H9 (cell line): Measurements from ENCODE around the gene XRN1. TPM values are rescaled to one million over a fixed set of nuclear protein-coding genes. Genes with fewer than 3 reads are reported as not detected.
A peak's percentile ranks its signal among the peaks of the same experiment; 100 is the strongest.

Experiments used
- DNase-seq: peaks from one replicate; pipeline ENCODE4 v3.0.0-alpha.2; 2017
- H2AFZ ChIP-seq: one replicate; pipeline ENCODE4 v1.6.1; 2013; ENCODE audit warnings: mild to moderate bottlenecking, low read length, control low read depth, moderate library complexity
- H2AK5ac ChIP-seq: 2 replicates; pipeline ENCODE4 v1.6.1; 2013; ENCODE audit warnings: low read length, control low read depth, mixed read lengths; ENCODE audit not compliant: insufficient read length
- H2BK120ac ChIP-seq: one replicate; pipeline ENCODE4 v1.6.1; 2013; ENCODE audit warnings: low read depth, mild to moderate bottlenecking, low read length, control low read depth, inconsistent platforms; ENCODE audit not compliant: poor library complexity, severe bottlenecking
- H2BK12ac ChIP-seq: 2 replicates; pipeline ENCODE4 v1.6.1; 2013; ENCODE audit warnings: low read length, control low read depth, mixed read lengths, low read depth; ENCODE audit not compliant: insufficient read length
- H2BK15ac ChIP-seq: 2 replicates; pipeline ENCODE4 v1.6.1; 2013; ENCODE audit warnings: low read depth, low read length, control low read depth
- H2BK20ac ChIP-seq: one replicate; pipeline ENCODE4 v1.6.1; 2013; ENCODE audit warnings: low read depth, mild to moderate bottlenecking, low read length, control low read depth, inconsistent platforms; ENCODE audit not compliant: poor library complexity, severe bottlenecking
- H2BK5ac ChIP-seq: 2 replicates; pipeline ENCODE4 v1.6.1; 2013; ENCODE audit warnings: low read length, control low read depth, mixed read lengths; ENCODE audit not compliant: insufficient read length
- H3K14ac ChIP-seq: 2 replicates; pipeline ENCODE4 v1.6.1; 2013; ENCODE audit warnings: low read length, control low read depth; ENCODE audit not compliant: insufficient read depth
- H3K18ac ChIP-seq: 2 replicates; pipeline ENCODE4 v1.6.1; 2013; ENCODE audit warnings: low read depth, mild to moderate bottlenecking, mixed read lengths, low read length, control low read depth; ENCODE audit not compliant: insufficient read length
- H3K23ac ChIP-seq: 2 replicates; pipeline ENCODE4 v1.6.1; 2013; ENCODE audit warnings: low read length, control low read depth, mixed read lengths, low read depth; ENCODE audit not compliant: insufficient read length
- H3K23me2 ChIP-seq: 2 replicates; pipeline ENCODE4 v1.6.1; 2013; ENCODE audit warnings: low read depth, mild to moderate bottlenecking, mixed read lengths, low read length, control low read depth; ENCODE audit not compliant: insufficient read length, poor library complexity, severe bottlenecking
- H3K27ac ChIP-seq: 2 replicates; pipeline ENCODE4 v1.5.1; 2013; ENCODE audit warnings: low read length, control low read depth, mixed read lengths, low read depth; ENCODE audit not compliant: insufficient read length
- H3K27me3 ChIP-seq: 2 replicates; pipeline ENCODE4 v1.6.1; 2013; ENCODE audit warnings: low read length, control low read depth, inconsistent platforms; ENCODE audit not compliant: insufficient read depth
- H3K4ac ChIP-seq: 2 replicates; pipeline ENCODE4 v1.6.1; 2013; ENCODE audit warnings: low read depth, mild to moderate bottlenecking, control low read depth, inconsistent platforms, low read length, moderate library complexity
- H3K4me1 ChIP-seq: 2 replicates; pipeline ENCODE4 v1.6.1; 2013; ENCODE audit warnings: low read length, control low read depth, inconsistent platforms; ENCODE audit not compliant: insufficient read depth
- H3K4me2 ChIP-seq: 2 replicates; pipeline ENCODE4 v1.6.1; 2013; ENCODE audit warnings: low read length, control low read depth, mixed read lengths; ENCODE audit not compliant: insufficient read length, insufficient read depth
- H3K56ac ChIP-seq: 2 replicates; pipeline ENCODE4 v1.6.1; 2013; ENCODE audit warnings: low read depth, mild to moderate bottlenecking, mixed read lengths, low read length, control low read depth; ENCODE audit not compliant: insufficient read length
- H3K79me1 ChIP-seq: 2 replicates; pipeline ENCODE4 v1.6.1; 2013; ENCODE audit warnings: low read depth, mild to moderate bottlenecking, moderate library complexity, low read length, control low read depth, inconsistent platforms; ENCODE audit not compliant: insufficient read depth, poor library complexity, severe bottlenecking
- H3K79me2 ChIP-seq: 2 replicates; pipeline ENCODE4 v1.6.1; 2013; ENCODE audit warnings: low read length, control low read depth, inconsistent platforms; ENCODE audit not compliant: insufficient read depth
- H3K9ac ChIP-seq: 2 replicates; pipeline ENCODE4 v1.6.1; 2013; ENCODE audit warnings: low read length, control low read depth, mixed read lengths; ENCODE audit not compliant: insufficient read length; ENCODE audit errors: extremely low read depth
- H3K9me3 ChIP-seq: one replicate; pipeline ENCODE4 v1.6.1; 2013; ENCODE audit warnings: low read depth, low read length, inconsistent platforms; ENCODE audit not compliant: control insufficient read depth
- H3T11ph ChIP-seq: one replicate; pipeline ENCODE4 v1.6.1; 2013; ENCODE audit warnings: mild to moderate bottlenecking, low read length, control low read depth, inconsistent platforms
- H4K20me1 ChIP-seq: one replicate; pipeline ENCODE4 v1.6.1; 2013; ENCODE audit not compliant: control insufficient read depth, insufficient read length, insufficient read depth
- H4K5ac ChIP-seq: 2 replicates; pipeline ENCODE4 v1.6.1; 2013; ENCODE audit warnings: low read depth, mild to moderate bottlenecking, mixed read lengths, low read length, control low read depth; ENCODE audit not compliant: insufficient read length
- H4K8ac ChIP-seq: replicated peaks from 2 replicates; pipeline ENCODE4 v1.6.1; 2013; ENCODE audit warnings: low read length, control low read depth, mixed read lengths, low read depth; ENCODE audit not compliant: insufficient read length
- H4K91ac ChIP-seq: 2 replicates; pipeline ENCODE4 v1.6.1; 2013; ENCODE audit warnings: low read depth, mild to moderate bottlenecking, moderate library complexity, mixed read lengths, low read length, control low read depth; ENCODE audit not compliant: insufficient read length
- H3K27ac Mint-ChIP-seq, 3 experiments: 2 replicates in 2 of 3; 3 replicates in 1 of 3; pipeline ENCODE4 v1.8.0; 2020 to 2021; ENCODE audit warnings: mixed read lengths in 3 of 3, mild to moderate bottlenecking in 1 of 3, moderate library complexity in 1 of 3
- H3K27me3 Mint-ChIP-seq: 2 replicates; pipeline ENCODE4 v1.8.0; 2021; ENCODE audit warnings: low read depth, mild to moderate bottlenecking, moderate library complexity, mixed read lengths
- H3K36me3 Mint-ChIP-seq, 3 experiments: 2 replicates in 2 of 3; 3 replicates in 1 of 3; pipeline ENCODE4 v1.8.0; 2020 to 2021; ENCODE audit warnings: low read depth in 3 of 3, mixed read lengths in 3 of 3; ENCODE audit not compliant: insufficient read depth in 1 of 3
- H3K4me1 Mint-ChIP-seq, 2 experiments: 2 replicates each; pipeline ENCODE4 v1.8.0; 2020; ENCODE audit warnings: mixed read lengths in 2 of 2
- H3K4me3 Mint-ChIP-seq, 2 experiments: 2 replicates in 1 of 2; 3 replicates in 1 of 2; pipeline ENCODE4 v1.8.0; 2020 to 2021; ENCODE audit warnings: mild to moderate bottlenecking in 2 of 2, mixed read lengths in 2 of 2, moderate library complexity in 1 of 2
- H3K9me3 Mint-ChIP-seq, 2 experiments: 2 replicates in 1 of 2; 3 replicates in 1 of 2; pipeline ENCODE4 v1.8.0; 2020; ENCODE audit warnings: mild to moderate bottlenecking in 2 of 2, mixed read lengths in 2 of 2, moderate library complexity in 1 of 2
- WGBS: extraction: QIAGEN DNeasy Blood & Tissue Kit; methylation state at CpG from one replicate; pipeline ENCODE4 v1.1.7; 2013; ENCODE audit warnings: missing lambda C conversion rate, low lambda C conversion rate, mixed read lengths; ENCODE audit not compliant: insufficient read length; ENCODE audit errors: extremely low coverage; 5-methylcytosine and 5-hydroxymethylcytosine counted together
- total RNA-seq: library from RNA; stranded (reverse); gene quantifications from 2 replicates; pipeline ENCODE4 v1.2.1, GENCODE V29; 2021
- TF ChIP-seq, protein P1 (sequence below): fragments of 200-600 bp; sonication (generic); conservative IDR thresholded peaks from 3 replicates; pipeline ENCODE4 v1.8.0; 2021; ENCODE audit warnings: antibody characterized with exemption, mild to moderate bottlenecking

XRN1 gene
- total RNA-seq, 1 experiment from 2014 or later = 15.0 TPM

DNA sequence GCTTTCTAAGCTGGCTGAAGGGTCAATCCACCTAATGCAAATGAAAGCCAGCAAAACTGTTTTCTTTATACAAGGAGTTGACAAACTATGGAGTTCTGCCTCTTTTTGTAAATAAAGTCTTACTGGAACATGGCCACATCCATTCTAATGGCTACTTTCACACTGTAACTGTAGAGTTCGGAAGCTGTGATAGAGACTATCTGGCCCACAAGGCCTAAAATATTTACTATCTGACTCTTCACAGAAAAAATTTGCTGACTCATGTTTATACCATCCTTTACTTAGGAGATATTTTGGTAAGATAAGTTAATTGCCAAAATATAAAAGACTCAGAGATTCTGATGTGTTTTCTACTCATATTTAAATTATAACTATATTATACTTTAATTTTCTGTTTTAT, 128.7 kb downstream of the XRN1 start:
- Histone ChIP-seq H2AK5ac (no peak overlapping the region), H2BK15ac (no peak overlapping the region), H3T11ph (no peak overlapping the region), H3K9me3 (no peaks in the 10 kb centered on the region), H3K23me2 (no peaks in the 10 kb centered on the region), H3K9ac (no peak overlapping the region), H3K18ac (no peak overlapping the region), H4K20me1 (no peaks in the 10 kb centered on the region), H2BK120ac (no peak overlapping the region), H2BK20ac (no peak overlapping the region), H4K5ac (no peak overlapping the region), H3K56ac (no peak overlapping the region), H4K91ac (no peak overlapping the region), H3K4me1 (no peaks in the 10 kb centered on the region), H3K14ac (no peak overlapping the region), H2AFZ (no peak overlapping the region), H3K79me2 (no peaks in the 10 kb centered on the region), H3K27me3 (no peaks in the 10 kb centered on the region), H3K79me1 (no peaks in the 10 kb centered on the region), H2BK12ac (no peak overlapping the region), H3K23ac (no peak overlapping the region), H2BK5ac (no peak overlapping the region), H4K8ac (no peak overlapping the region), H3K27ac (no peak overlapping the region), H3K4ac (no peak overlapping the region), H3K4me2 (no peak overlapping the region)
- Mint-ChIP-seq H3K4me3 (no peak overlapping the region), H3K36me3 (peaks cover 0 to 4% (median 0%) of the 10 kb centered on the region in 3 experiments; a peak in 1 of 7 replicates), H3K27ac (peak overlapping the region in 1 of 3 experiments; percentile 49; a peak in 1 of 7 replicates), H3K27me3 (no peaks in the 10 kb centered on the region), H3K9me3 (no peaks in the 10 kb centered on the region), H3K4me1 (no peaks in the 10 kb centered on the region)
- no peak for DNase-seq
- TF ChIP-seq, protein P1, sequence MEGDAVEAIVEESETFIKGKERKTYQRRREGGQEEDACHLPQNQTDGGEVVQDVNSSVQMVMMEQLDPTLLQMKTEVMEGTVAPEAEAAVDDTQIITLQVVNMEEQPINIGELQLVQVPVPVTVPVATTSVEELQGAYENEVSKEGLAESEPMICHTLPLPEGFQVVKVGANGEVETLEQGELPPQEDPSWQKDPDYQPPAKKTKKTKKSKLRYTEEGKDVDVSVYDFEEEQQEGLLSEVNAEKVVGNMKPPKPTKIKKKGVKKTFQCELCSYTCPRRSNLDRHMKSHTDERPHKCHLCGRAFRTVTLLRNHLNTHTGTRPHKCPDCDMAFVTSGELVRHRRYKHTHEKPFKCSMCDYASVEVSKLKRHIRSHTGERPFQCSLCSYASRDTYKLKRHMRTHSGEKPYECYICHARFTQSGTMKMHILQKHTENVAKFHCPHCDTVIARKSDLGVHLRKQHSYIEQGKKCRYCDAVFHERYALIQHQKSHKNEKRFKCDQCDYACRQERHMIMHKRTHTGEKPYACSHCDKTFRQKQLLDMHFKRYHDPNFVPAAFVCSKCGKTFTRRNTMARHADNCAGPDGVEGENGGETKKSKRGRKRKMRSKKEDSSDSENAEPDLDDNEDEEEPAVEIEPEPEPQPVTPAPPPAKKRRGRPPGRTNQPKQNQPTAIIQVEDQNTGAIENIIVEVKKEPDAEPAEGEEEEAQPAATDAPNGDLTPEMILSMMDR = no peak
- WGBS = no CpG with 5 or more reads among the region's 1 CpG
